GM23338 (cell line): ENCODE data around the gene GCDH.

Experiments used
- CREB1 ChIP-seq: fragments of 250-450 bp; sonication (Bioruptor Pico); IDR thresholded peaks from 2 replicates; pipeline ENCODE4 v1.5.0; 2020; ENCODE audit warnings: low read depth, mild to moderate bottlenecking, moderate library complexity
- CTCF ChIP-seq, 2 experiments: fragments of 200-600 bp in 1 of 2; sonication (generic) in 1 of 2; conservative IDR thresholded peaks; 2 replicates each; pipeline versions ENCODE4 v1.5.1 to v1.6.1; 2016 to 2017; ENCODE audit warnings: antibody characterized with exemption in 2 of 2, low read depth in 2 of 2, mild to moderate bottlenecking in 2 of 2, moderate library complexity in 1 of 2
- ETS1 ChIP-seq: IDR thresholded peaks from 2 replicates; pipeline ENCODE4 v1.6.1; 2016; ENCODE audit warnings: antibody characterized with exemption
- EZH2 ChIP-seq: fragments of 200-600 bp; sonication (generic); IDR thresholded peaks from one replicate; pipeline ENCODE4 v1.8.0; 2017; ENCODE audit warnings: antibody characterized with exemption, mild to moderate bottlenecking, low read depth; ENCODE audit not compliant: unreplicated experiment
- EZH2phosphoT487 ChIP-seq: fragments of 200-600 bp; sonication (generic); IDR thresholded peaks from one replicate; pipeline ENCODE4 v1.8.1; 2018; ENCODE audit warnings: antibody characterized with exemption; ENCODE audit not compliant: unreplicated experiment
- JUNB ChIP-seq: IDR thresholded peaks from one replicate; pipeline ENCODE4 v1.6.1; 2016; ENCODE audit warnings: antibody characterized with exemption; ENCODE audit not compliant: unreplicated experiment
- NANOG ChIP-seq: IDR thresholded peaks from 2 replicates; pipeline ENCODE4 v1.6.1; 2016; ENCODE audit warnings: antibody characterized with exemption, borderline replicate concordance
- POLR2AphosphoS5 ChIP-seq: IDR thresholded peaks from 2 replicates; pipeline ENCODE4 v1.6.1; 2016; ENCODE audit warnings: antibody characterized with exemption, low read depth
- REST ChIP-seq: IDR thresholded peaks from one replicate; pipeline ENCODE4 v1.6.1; 2018; ENCODE audit warnings: antibody characterized with exemption; ENCODE audit not compliant: unreplicated experiment
- ZNF114 ChIP-seq: fragments of 250-450 bp; sonication (Bioruptor Pico); IDR thresholded peaks from 2 replicates; pipeline ENCODE4 v1.5.0; 2020; ENCODE audit warnings: mild to moderate bottlenecking, moderate library complexity

GRCh38 chr19:12880551-12881171 lies 10.3 kb upstream of the GCDH start:
- TF ChIP-seq CTCF (conservative IDR thresholded peaks at IDR 0.05; ENCODE audit: low read depth in 2 of 2), result no peak
- no peak for TF ChIP-seq POLR2AphosphoS5
- no peak for TF ChIP-seq EZH2
- no peak for TF ChIP-seq REST
- TF ChIP-seq EZH2phosphoT487, result no peak
- TF ChIP-seq ZNF114, result no peak
- TF ChIP-seq JUNB, result no peak
- TF ChIP-seq NANOG, result no peak
- no peak for TF ChIP-seq ETS1
- TF ChIP-seq CREB1 (CRISPR knock-in tag), result no peak
